ENCODE results near the gene AP4B1.

The AP4B1 gene

GRCh38 chr1:113929750-113930498 is 25.3 kb upstream of the AP4B1 start:
- DNase-seq = peak; percentile 28

- DNase-seq = peak; percentile 92
Observed at GRCh38 chr1:113928941-113929749, 24.5 kb upstream of the AP4B1 start, which contains the start of gene HIPK1. Gene HIPK1 (plus strand): TSS chr1:113929324.

DNA sequence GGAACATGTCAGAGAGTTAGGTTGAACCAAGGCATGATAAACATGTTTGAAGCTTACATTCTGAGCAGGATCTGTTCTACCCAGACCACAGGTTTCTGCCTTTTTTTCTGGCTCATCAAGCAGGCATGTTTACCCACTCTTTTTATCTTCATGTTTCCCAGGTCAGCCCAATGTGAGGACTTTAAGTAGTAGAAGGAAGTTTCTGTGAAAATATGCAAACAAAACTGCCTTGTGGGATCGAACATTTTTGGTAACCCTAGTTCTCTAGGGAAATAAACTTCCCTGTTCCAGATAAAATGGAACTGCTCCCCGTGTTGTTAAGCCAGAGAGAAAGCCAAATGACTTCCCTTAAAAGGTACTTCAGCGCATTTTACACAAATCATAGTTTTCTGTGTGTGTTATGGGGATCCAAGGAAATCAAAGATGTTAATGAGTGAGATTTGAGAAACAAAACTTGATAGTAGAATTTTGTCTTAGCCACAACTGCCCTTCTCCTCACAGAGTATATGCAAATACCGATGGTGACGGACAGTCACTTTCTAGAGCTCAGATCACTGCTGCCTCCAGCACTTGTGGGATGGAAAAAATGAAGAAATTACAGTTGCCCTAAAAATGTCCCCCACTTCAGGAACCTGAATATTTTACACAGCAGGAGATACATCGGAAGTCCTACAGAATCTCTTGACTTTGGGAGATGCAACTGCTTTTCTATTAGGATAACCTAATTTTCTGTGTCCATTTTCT is 23.8 kb upstream of the AP4B1 start:
- no peak for DNase-seq

GRCh38 chr1:113924473-113924872 is 19.9 kb upstream of the AP4B1 start:
- no peak for DNase-seq

GRCh38 chr1:113922957-113923356 is 18.4 kb upstream of the AP4B1 start:
- DNase-seq = no peak

GRCh38 chr1:113918243-113918642 is 13.6 kb upstream of the AP4B1 start:
- DNase-seq = no peak

DNA sequence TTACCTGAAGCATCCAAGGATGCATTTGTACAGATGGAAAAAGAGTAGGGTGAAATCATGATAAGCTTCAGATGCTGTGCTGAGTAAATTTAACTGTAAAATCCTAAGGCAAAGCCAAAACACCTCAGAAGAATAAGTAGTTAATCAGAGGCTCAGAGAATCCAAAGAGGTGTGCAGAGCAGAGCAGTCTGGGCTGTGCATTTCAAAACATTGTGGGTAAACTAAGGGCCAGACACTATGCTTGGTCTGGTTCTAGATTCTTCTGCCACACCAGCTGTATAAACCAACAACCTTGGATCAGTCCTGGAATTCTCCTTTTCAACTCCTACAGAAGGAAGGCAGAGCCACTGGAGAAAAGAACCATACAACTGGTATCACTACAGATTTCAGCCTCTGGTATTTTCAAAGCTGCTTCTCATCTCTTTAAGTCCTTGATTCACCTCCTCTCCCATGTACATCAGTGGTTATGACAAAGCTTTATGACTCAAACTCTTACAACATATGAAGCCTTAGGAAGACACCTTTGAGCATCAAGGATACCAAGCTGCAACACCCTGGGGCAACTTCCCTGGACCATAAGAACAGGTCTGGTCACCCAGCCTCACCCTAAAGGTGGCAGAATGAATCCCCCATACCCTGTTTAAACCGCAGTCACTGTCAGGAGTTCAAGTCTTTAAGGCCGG is 12.9 kb upstream of the AP4B1 start:
- no peak for DNase-seq

GRCh38 chr1:113916974-113917373 is 12.4 kb upstream of the AP4B1 start:
- no peak for DNase-seq

- DNase-seq = no peak
Observed at GRCh38 chr1:113913887-113914664, 9.5 kb upstream of the AP4B1 start.

- no peak for DNase-seq
Observed at GRCh38 chr1:113913312-113913668, 8.7 kb upstream of the AP4B1 start.

DNA sequence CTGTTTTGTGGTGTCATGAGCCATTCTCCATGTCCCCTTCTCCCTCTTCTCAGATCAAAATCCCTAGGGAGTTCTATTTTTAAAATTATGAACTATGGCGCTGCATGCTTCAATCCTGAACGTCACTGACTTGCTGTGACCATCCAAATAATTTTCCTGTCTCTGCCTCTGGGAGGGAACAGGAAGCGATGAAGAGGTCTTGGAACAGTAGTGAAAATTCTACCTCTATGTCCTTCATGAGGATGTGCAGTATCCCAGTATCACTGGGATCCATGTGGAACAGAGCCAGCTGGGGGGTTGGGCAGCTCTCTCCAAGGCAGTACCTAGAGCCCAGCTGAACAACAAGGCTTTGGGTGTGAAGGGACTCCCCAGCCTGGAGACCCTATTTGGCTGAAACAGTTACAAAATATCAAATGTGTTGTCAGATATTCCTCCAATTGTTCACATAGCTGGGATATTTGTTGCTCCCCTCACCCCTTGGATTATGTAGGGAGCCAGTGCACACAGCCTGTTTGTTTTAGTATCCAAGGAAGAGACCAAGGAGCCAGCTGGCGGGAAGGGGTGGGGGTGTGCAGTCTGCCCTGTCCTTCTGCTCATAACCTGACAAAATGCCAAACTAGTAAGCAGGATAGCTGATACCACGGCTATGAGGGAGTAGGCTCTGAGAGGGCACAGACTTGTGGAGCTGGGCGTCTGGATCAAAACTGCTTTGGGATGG is 8.2 kb upstream of the AP4B1 start:
- DNase-seq = no peak

- DNase-seq = no peak
Observed at GRCh38 chr1:113905435-113905861, 849 bp upstream of the AP4B1 start.

DNA sequence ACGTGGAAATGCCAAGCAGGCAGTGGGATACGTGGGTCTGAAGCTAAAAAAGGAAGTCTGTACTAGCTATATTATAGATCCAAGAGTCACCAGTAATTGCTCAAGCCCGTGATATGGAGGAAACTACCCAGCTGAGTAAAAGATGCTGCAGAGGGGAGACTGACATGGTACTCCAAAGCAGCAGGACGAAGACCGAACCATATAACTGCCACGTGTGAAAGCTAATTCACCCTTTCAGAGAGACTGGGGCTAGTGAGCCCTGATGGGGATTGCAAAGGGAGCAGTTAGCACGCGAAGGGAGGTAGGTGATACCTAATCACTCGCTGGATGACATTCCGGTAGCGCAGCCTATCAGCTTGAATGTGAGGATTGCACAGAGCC is 316 bp downstream of the AP4B1 start:
- DNase-seq = no peak

DNA sequence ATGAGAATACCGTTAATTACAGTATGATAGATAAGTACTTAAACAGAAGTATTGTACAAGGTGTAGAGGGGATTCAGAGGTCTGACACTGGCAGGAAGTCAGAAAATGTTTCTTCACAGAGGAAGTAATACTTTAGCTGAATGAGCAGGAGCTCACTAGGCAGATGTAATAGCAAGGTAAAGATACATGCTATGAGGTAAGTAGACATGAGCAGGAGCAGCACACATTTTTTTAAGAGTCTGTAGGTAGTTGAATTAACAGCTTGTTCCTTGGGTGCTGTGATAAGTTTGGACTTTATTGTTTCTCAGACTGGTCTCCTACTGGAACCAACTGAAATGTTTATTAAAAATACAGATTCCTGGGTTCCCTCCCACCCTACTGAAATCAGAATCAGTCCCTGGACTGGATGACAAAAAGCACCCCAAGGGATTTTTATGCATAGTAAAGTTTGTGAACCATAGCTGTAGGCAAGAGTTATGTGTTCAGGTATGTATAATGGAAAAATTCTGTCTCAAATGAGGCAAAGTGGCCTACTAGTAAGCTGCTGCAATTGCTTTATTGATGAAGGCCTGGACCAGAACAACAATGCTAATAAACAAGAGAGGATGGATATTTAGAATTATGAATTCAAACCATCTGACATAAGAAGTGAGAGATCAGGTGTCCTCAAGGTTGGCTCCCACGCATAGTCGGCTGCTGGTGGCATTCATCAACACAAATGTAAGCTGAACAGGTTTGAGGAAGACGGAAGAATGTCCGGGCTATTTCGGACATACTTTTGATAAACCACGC is 902 bp downstream of the AP4B1 start:
- no peak for DNase-seq

- no peak for DNase-seq
Observed at GRCh38 chr1:113901191-113901590, 3.4 kb downstream of the AP4B1 start.

DNA sequence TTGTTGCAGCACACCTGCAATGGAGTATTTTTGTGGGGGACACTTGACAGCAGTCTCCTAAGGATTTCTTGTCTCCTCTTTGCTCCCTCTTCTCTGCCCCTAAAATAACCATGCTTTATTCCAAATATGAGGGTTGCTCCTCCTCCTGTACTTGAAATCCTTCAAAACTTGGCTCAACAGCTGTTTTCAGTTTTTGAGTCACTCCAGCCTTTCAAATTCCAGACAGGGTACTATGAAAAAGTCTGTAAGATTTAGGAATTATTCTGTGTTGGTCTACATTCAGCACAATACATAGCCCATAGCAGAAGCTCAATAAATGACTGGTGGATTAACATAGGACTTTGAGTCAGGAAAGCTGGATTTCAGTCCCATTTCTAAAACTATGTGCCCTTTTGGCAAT is 5.5 kb downstream of the AP4B1 start:
- DNase-seq = no peak

DNA sequence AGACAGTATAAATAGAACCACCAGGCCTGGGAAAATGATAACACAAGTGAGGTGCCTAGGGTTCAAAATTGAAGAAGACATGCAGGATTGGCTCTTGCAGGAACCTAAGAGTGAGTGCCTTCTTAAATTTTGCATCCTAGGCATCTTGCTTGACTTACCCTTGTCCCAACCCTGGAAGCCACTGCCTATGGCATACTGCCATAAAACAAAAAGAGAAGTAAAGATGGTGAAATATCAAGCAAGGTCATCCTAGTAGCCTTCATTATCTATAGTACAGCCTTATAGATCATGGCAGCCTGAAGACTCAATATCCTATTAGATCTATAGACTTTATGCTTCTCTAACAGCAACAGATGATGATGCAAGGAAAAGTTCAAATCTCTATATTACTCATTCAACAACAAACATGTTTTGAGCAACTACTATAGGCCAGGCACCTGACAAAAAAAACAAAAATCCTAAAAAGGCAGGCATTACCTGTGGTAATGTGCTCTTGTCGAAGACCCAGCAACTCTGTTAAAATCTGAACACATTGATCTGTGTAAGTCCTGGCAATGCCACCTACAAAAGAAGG is 6.3 kb downstream of the AP4B1 start:
- DNase-seq = no peak

- no peak for DNase-seq
Observed at GRCh38 chr1:113895961-113896360, 8.6 kb downstream of the AP4B1 start.

GRCh38 chr1:113895098-113895497 is 9.5 kb downstream of the AP4B1 start:
- no peak for DNase-seq

- DNase-seq = no peak
Observed at GRCh38 chr1:113893267-113893666, 11.3 kb downstream of the AP4B1 start.
